Measurements from ENCODE around the gene PRPSAP2.

- TF ChIP-seq GATA2 (IDR thresholded peaks at IDR 0.05; ENCODE audit: low read depth, low read length) (no peak), GATA3 (IDR thresholded peaks at IDR 0.05; ENCODE audit: low read depth, low read length) (no peak)
These were observed 106.6 kb downstream of the PRPSAP2 start for GRCh38 chr17:18964550-18964949.
